KMS-11 (cell line): ENCODE data around the gene LSG1.

Experiments
- H2AFZ ChIP-seq: fragments of 200-600 bp; sonication (generic); 2 replicates; pipeline ENCODE4 v1.6.1; 2016; ENCODE audit warnings: antibody characterized with exemption, mixed run types, low read depth
- H3K27ac ChIP-seq: fragments of 200-600 bp; sonication (generic); 2 replicates; pipeline ENCODE4 v1.6.1; 2016; ENCODE audit warnings: mild to moderate bottlenecking, mixed run types
- H3K27me3 ChIP-seq: fragments of 200-600 bp; sonication (generic); 2 replicates; pipeline ENCODE4 v1.6.1; 2017; ENCODE audit warnings: mild to moderate bottlenecking, low read depth, mixed run types, moderate library complexity; ENCODE audit not compliant: insufficient read depth
- H3K36me3 ChIP-seq: fragments of 200-600 bp; sonication (generic); 2 replicates; pipeline ENCODE4 v1.6.1; 2017; ENCODE audit warnings: mild to moderate bottlenecking, mixed run types; ENCODE audit not compliant: insufficient read depth
- H3K4me1 ChIP-seq: fragments of 200-600 bp; sonication (generic); 2 replicates; pipeline ENCODE4 v1.6.1; 2016; ENCODE audit warnings: mild to moderate bottlenecking, low read depth, mixed run types; ENCODE audit not compliant: poor library complexity, severe bottlenecking
- H3K4me2 ChIP-seq: fragments of 200-600 bp; sonication (generic); 2 replicates; pipeline ENCODE4 v1.7.0; 2016; ENCODE audit warnings: mild to moderate bottlenecking, mixed run types
- H3K4me3 ChIP-seq: fragments of 200-600 bp; sonication (generic); IDR thresholded peaks from 2 replicates; pipeline ENCODE4 v1.6.1; 2017; ENCODE audit warnings: low read depth, low read length, mixed read lengths; ENCODE audit not compliant: insufficient read depth
- H3K79me2 ChIP-seq: fragments of 200-600 bp; sonication (generic); 2 replicates; pipeline ENCODE4 v1.6.1; 2016; ENCODE audit warnings: low read depth, mixed run types; ENCODE audit not compliant: insufficient read depth
- H3K9ac ChIP-seq: fragments of 200-600 bp; sonication (generic); 2 replicates; pipeline ENCODE4 v1.6.1; 2016; ENCODE audit warnings: mild to moderate bottlenecking, mixed run types
- H4K20me1 ChIP-seq: fragments of 200-600 bp; sonication (generic); 2 replicates; pipeline ENCODE4 v1.6.1; 2016; ENCODE audit warnings: mild to moderate bottlenecking, mixed run types; ENCODE audit not compliant: insufficient read depth
- TF ChIP-seq, protein P1 (sequence below): fragments of 200-600 bp; sonication (generic); conservative IDR thresholded peaks from 2 replicates; pipeline ENCODE4 v1.6.1; 2017; ENCODE audit warnings: low read depth, mild to moderate bottlenecking, antibody characterized with exemption, low read length, moderate library complexity, mixed read lengths

Gene LSG1

DNA sequence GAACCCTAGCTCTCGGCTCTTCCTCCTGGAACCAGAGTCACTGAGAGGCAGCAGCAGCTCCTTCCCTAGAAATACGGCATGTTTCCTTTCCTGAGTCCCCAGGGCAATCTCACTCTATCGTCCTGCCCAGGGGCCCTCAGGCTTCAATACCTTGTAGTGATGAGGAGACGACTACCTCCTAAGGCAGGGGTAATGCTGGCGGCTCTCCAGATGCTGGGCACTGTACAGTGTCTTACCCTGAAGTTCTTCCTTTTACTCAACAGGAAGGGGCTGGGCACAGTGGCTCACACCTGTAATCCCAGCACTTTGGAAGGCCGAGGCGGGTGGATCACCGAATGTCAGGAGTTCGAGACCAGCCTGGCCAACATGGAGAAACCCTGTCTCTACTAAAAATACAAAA is 52.2 kb downstream of the LSG1 start:
- TF ChIP-seq, protein P1, sequence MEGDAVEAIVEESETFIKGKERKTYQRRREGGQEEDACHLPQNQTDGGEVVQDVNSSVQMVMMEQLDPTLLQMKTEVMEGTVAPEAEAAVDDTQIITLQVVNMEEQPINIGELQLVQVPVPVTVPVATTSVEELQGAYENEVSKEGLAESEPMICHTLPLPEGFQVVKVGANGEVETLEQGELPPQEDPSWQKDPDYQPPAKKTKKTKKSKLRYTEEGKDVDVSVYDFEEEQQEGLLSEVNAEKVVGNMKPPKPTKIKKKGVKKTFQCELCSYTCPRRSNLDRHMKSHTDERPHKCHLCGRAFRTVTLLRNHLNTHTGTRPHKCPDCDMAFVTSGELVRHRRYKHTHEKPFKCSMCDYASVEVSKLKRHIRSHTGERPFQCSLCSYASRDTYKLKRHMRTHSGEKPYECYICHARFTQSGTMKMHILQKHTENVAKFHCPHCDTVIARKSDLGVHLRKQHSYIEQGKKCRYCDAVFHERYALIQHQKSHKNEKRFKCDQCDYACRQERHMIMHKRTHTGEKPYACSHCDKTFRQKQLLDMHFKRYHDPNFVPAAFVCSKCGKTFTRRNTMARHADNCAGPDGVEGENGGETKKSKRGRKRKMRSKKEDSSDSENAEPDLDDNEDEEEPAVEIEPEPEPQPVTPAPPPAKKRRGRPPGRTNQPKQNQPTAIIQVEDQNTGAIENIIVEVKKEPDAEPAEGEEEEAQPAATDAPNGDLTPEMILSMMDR = no peak
- Histone ChIP-seq H3K4me1 (no peaks in the 10 kb centered on the region), H2AFZ (no peak overlapping the region), H3K27me3 (no peaks in the 10 kb centered on the region), H3K9ac (no peak overlapping the region), H3K79me2 (no peaks in the 10 kb centered on the region), H3K27ac (no peak overlapping the region), H3K4me2 (no peak overlapping the region), H3K4me3 (no peak overlapping the region), H4K20me1 (no peaks in the 10 kb centered on the region), H3K36me3 (no peaks in the 10 kb centered on the region)

DNA sequence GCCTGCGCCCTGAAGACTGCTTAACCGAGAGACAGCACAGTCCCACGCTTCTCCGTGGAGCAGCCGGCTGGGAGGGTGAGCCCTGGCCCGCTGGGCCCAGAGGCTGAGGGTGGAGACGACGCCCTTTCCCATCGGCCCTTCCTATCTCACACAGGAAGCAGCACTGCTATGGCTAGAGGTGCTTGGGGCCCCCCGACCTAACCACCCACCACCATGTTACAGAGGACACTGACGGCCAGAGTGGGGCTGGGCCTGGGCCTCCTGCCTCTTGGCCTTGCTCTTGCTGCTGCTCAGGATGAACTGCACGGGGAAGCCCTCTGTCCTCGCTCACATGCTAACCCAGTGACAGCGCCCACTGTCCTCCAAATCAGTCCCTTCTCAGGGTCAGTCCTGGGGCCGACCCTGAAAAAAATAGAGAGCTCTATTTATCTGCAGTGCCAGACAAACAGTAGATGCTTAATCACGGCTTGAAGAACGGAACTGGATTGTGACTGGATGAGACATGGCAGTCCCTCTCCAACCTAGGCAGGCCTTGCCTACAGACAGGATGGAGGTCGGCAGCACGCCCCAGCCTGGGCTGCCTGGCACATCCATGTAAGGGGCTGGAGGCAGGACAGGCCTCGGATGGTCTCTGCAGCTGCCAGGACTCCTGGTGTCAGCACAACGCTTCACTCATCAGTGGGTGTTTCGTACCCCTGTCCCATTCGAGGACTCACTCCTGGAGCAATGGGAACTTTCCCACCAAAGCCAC is 53.0 kb downstream of the LSG1 start:
- H3K4me1 ChIP-seq = no peaks in the 10 kb centered on the region
- no peaks in the 10 kb centered on the region for H3K79me2 ChIP-seq
- H3K36me3 ChIP-seq = no peaks in the 10 kb centered on the region
- no peak overlapping the region for H3K4me2 ChIP-seq
- no peaks in the 10 kb centered on the region for H4K20me1 ChIP-seq
- TF ChIP-seq, protein P1 = no peak
- H3K27me3 ChIP-seq = no peaks in the 10 kb centered on the region
- no peak overlapping the region for H3K4me3 ChIP-seq
- no peak overlapping the region for H3K9ac ChIP-seq
- H3K27ac ChIP-seq = no peak overlapping the region
- H2AFZ ChIP-seq = no peak overlapping the region

DNA sequence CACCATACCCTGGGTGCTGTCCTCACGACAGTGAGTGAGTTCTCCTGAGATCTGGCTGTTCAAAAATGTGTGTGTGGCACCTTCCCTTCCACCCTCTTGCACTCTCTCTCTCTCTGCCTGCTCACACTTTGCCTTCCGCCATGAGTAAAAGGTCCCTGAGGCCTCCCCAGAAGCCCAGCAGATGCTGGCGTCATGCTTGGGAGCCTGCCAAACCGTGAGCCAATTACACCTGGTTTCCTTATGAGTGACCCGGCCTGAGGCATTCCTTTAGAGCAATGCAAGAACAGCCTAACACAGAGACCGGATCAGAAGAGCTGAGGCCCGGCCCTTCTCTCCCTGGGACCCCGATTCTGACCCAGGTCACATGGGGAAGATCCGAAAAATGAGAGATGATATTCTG is 54.2 kb downstream of the LSG1 start:
- no peaks in the 10 kb centered on the region for H4K20me1 ChIP-seq
- no peaks in the 10 kb centered on the region for H3K36me3 ChIP-seq
- no peaks in the 10 kb centered on the region for H3K79me2 ChIP-seq
- no peaks in the 10 kb centered on the region for H3K27me3 ChIP-seq
- no peaks in the 10 kb centered on the region for H3K4me1 ChIP-seq
- no peak overlapping the region for H3K27ac ChIP-seq
- H3K4me3 ChIP-seq = no peak overlapping the region
- TF ChIP-seq, protein P1 = no peak
- H3K4me2 ChIP-seq = no peak overlapping the region
- H3K9ac ChIP-seq = no peak overlapping the region
- no peak overlapping the region for H2AFZ ChIP-seq

DNA sequence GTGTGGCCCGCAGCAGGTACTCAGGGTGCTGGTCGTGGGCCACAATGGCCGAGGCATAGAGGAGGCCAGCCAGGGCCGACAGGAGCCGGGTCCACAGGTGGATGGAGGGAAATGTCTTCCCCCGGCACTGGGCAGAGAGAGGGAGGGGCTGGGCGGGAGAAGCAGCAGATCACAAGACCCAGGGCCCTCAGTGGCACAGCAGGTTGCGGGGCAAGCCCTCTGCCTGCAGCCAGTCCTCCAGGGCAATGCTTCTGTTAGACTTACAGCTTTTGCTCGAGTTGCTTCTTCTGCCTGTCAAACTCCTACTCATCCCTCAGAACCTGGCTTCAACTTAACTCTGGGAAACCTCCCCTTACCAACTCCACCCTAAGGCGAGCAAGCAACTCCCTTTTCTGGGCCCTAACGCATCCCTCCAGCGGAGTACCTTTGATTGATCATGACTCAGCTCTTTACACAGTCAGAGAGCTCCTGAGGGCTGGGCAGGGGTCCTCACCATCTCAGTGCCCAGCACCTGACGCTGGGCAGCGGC is 54.8 kb downstream of the LSG1 start:
- H3K4me1 ChIP-seq = no peaks in the 10 kb centered on the region
- H3K9ac ChIP-seq = no peak overlapping the region
- H3K79me2 ChIP-seq = no peaks in the 10 kb centered on the region
- no peak overlapping the region for H3K4me3 ChIP-seq
- no peaks in the 10 kb centered on the region for H3K36me3 ChIP-seq
- H3K27ac ChIP-seq = no peak overlapping the region
- H3K4me2 ChIP-seq = no peak overlapping the region
- no peaks in the 10 kb centered on the region for H3K27me3 ChIP-seq
- H2AFZ ChIP-seq = no peak overlapping the region
- no peaks in the 10 kb centered on the region for H4K20me1 ChIP-seq
- TF ChIP-seq, protein P1 = no peak
